ACHN (cell line): ENCODE results near the gene INPP4B.
A peak's percentile ranks its signal among the peaks of the same experiment; 100 is the strongest.

Experiments
- DNase-seq: peaks from one replicate; pipeline ENCODE4 v3.0.0-alpha.2; 2015
- in situ Hi-C: cut with HindIII; loops from 2 replicates; pipeline ENCODE4 v1.10.0; 2017; ENCODE audit warnings: low sequenced_read_pairs, low pct_ligation_motif_present, low pct_unique_long_range_greater_than_20kb

The INPP4B gene

GRCh38 chr4:142773505-142773904 lies 72.6 kb downstream of the INPP4B start:
- no peak for DNase-seq
- in situ Hi-C loops = no loop called here

GRCh38 chr4:142762280-142762679 lies 83.8 kb downstream of the INPP4B start:
- in situ Hi-C loops = no loop called here
- no peak for DNase-seq

GRCh38 chr4:142752202-142752786 lies 93.8 kb downstream of the INPP4B start:
- no peak for DNase-seq
- in situ Hi-C loops = no loop called here

- DNase-seq = no peak
- in situ Hi-C loops = no loop called here
Observed at GRCh38 chr4:142743121-142743825, 102.8 kb downstream of the INPP4B start.

- in situ Hi-C loops = no loop called here
- no peak for DNase-seq
Observed at GRCh38 chr4:142741995-142742394, 104.1 kb downstream of the INPP4B start.

- no peak for DNase-seq
- in situ Hi-C loops = no loop called here
Observed at GRCh38 chr4:142728233-142728632, 117.9 kb downstream of the INPP4B start.

- in situ Hi-C loops = no loop called here
- DNase-seq = no peak
Observed at GRCh38 chr4:142727149-142727548, 119.0 kb downstream of the INPP4B start.

- DNase-seq = no peak
- in situ Hi-C loops = no loop called here
Observed at GRCh38 chr4:142725886-142726285, 120.2 kb downstream of the INPP4B start.

- DNase-seq = no peak
- in situ Hi-C loops = no loop called here
Observed at GRCh38 chr4:142721187-142721586, 124.9 kb downstream of the INPP4B start.

- peak; percentile 16 for DNase-seq
- in situ Hi-C loops = no loop called here
Observed at GRCh38 chr4:142719854-142720541, 126.1 kb downstream of the INPP4B start.

GRCh38 chr4:142718981-142719380 lies 127.1 kb downstream of the INPP4B start:
- in situ Hi-C loops = no loop called here
- DNase-seq = no peak

- in situ Hi-C loops = no loop called here
- DNase-seq = no peak
Observed at GRCh38 chr4:142715727-142716126, 130.4 kb downstream of the INPP4B start.

- in situ Hi-C loops = no loop called here
- no peak for DNase-seq
Observed at GRCh38 chr4:142713282-142714030, 132.6 kb downstream of the INPP4B start.

- DNase-seq = no peak
- in situ Hi-C loops = no loop called here
Observed at GRCh38 chr4:142708231-142708630, 137.9 kb downstream of the INPP4B start.

GRCh38 chr4:142707401-142707800 lies 138.7 kb downstream of the INPP4B start:
- in situ Hi-C loops = no loop called here
- no peak for DNase-seq

GRCh38 chr4:142706381-142706780 lies 139.7 kb downstream of the INPP4B start:
- DNase-seq = no peak
- in situ Hi-C loops = no loop called here

GRCh38 chr4:142705820-142706219 lies 140.3 kb downstream of the INPP4B start:
- in situ Hi-C loops = no loop called here

GRCh38 chr4:142703694-142704309 lies 142.3 kb downstream of the INPP4B start:
- DNase-seq = no peak
- in situ Hi-C loops = no loop called here

More at GRCh38 chr4:142705820-142706219, 140.3 kb downstream of the INPP4B start:
- no peak for DNase-seq

GRCh38 chr4:142701017-142701416 lies 145.1 kb downstream of the INPP4B start:
- no peak for DNase-seq
- in situ Hi-C loops = no loop called here
